ENCODE data around the gene UBXN11. TPM values are rescaled to one million over a fixed set of nuclear protein-coding genes. Genes with fewer than 3 reads are reported as not detected.

The UBXN11 gene
- total RNA-seq, 2 donors from 2014 or later = 13.2 to 18.1 TPM

- 67% methylated on average over 4 of the region's 4 CpGs for WGBS
- no peaks in the 10 kb centered on the region for H3K9me3 ChIP-seq
- no peak overlapping the region for H3K4me3 ChIP-seq
- no peak for DNase-seq (ENCODE audit: low spot score)
- H3K4me1 ChIP-seq (replicated peaks) = peaks cover 5% of the 10 kb centered on the region
- intact Hi-C loops (cut with DNase I) = no loop called here
- no peak overlapping the region for H3K27ac ChIP-seq
- H3K27me3 ChIP-seq (replicated peaks; ENCODE audit: insufficient read depth) = no peaks in the 10 kb centered on the region
- TF ChIP-seq POLR2A (IDR thresholded peaks at IDR 0.05) (no peak), POLR2AphosphoS5 (IDR thresholded peaks at IDR 0.05) (no peak)
- H3K36me3 ChIP-seq = no peaks in the 10 kb centered on the region
These were observed 46.9 kb upstream of the UBXN11 start for GRCh38 chr1:26353210-26353859.

- Histone ChIP-seq H3K9me3 (no peaks in the 10 kb centered on the region), H3K27me3 (replicated peaks; ENCODE audit: insufficient read depth) (no peaks in the 10 kb centered on the region), H3K4me1 (replicated peaks) (peaks cover 5% of the 10 kb centered on the region), H3K36me3 (no peaks in the 10 kb centered on the region), H3K27ac (no peak overlapping the region), H3K4me3 (no peak overlapping the region)
- no peak for DNase-seq (ENCODE audit: low spot score)
- WGBS = 87% methylated on average over 5 of the region's 5 CpGs
- TF ChIP-seq, protein P1, sequence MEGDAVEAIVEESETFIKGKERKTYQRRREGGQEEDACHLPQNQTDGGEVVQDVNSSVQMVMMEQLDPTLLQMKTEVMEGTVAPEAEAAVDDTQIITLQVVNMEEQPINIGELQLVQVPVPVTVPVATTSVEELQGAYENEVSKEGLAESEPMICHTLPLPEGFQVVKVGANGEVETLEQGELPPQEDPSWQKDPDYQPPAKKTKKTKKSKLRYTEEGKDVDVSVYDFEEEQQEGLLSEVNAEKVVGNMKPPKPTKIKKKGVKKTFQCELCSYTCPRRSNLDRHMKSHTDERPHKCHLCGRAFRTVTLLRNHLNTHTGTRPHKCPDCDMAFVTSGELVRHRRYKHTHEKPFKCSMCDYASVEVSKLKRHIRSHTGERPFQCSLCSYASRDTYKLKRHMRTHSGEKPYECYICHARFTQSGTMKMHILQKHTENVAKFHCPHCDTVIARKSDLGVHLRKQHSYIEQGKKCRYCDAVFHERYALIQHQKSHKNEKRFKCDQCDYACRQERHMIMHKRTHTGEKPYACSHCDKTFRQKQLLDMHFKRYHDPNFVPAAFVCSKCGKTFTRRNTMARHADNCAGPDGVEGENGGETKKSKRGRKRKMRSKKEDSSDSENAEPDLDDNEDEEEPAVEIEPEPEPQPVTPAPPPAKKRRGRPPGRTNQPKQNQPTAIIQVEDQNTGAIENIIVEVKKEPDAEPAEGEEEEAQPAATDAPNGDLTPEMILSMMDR (IDR thresholded peaks at IDR 0.05) = no peak
- TF ChIP-seq POLR2A (IDR thresholded peaks at IDR 0.05) (no peak), POLR2AphosphoS5 (IDR thresholded peaks at IDR 0.05) (no peak)
- intact Hi-C loops (cut with DNase I) = no loop called here
These were observed 45.9 kb upstream of the UBXN11 start for GRCh38 chr1:26352338-26352679.

GRCh38 chr1:26351590-26352337 lies 45.3 kb upstream of the UBXN11 start:
- Histone ChIP-seq H3K36me3 (no peaks in the 10 kb centered on the region), H3K4me3 (no peak overlapping the region), H3K4me1 (replicated peaks) (peaks cover 5% of the 10 kb centered on the region), H3K27ac (no peak overlapping the region), H3K9me3 (no peaks in the 10 kb centered on the region), H3K27me3 (replicated peaks; ENCODE audit: insufficient read depth) (no peaks in the 10 kb centered on the region)
- DNase-seq (ENCODE audit: low spot score) = no peak
- intact Hi-C loops (cut with DNase I) = no loop called here
- WGBS = 86% methylated on average over 12 of the region's 12 CpGs
- TF ChIP-seq POLR2A (IDR thresholded peaks at IDR 0.05) (no peak), POLR2AphosphoS5 (IDR thresholded peaks at IDR 0.05) (no peak)
- TF ChIP-seq, protein P1 (IDR thresholded peaks at IDR 0.05) = no peak

DNA sequence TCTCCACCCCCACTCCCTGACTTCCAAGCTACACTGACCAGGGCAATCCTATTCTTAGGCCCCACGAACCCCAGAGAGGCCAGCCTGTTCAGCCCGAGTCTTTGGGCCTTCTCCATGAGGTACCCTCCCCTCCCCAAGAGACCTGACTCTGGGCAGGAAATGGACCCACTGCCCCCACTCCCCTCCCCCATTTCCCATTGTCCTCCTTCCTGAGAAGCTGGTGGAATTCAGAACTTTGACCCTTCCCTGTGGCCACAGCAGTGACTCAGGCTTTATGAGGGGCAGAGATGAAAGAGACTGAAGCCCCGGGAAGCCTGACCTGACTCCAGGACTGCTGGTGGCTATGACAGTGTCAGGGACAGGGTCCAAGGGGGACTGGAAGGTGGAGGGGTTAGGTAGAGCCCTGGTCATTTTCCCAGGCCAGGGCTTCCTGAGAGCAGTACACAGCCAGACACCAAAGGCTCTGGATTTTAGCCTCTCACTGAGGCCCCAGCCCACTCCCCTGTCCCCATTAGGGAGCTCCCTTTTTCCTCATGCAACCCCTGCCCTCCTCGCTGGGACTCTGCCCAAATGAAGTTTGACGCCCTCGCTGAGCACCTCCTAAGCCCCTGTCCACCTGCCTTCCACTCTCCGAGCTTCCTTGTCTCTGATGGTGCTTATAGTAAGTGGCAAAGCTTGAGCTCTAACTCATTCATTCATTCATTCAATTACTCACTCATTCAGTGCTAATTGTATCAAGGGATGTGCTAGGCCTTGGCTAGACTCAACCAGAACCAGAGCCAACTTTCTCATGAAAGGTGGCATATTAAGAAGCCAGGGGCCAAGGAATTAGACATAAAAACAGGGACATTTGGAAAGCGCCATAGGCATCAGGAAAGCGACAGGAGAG lies 44.5 kb upstream of the UBXN11 start:
- H3K4me3 ChIP-seq = no peak overlapping the region
- no peak for TF ChIP-seq POLR2AphosphoS5 (IDR thresholded peaks at IDR 0.05)
- TF ChIP-seq, protein P1 (IDR thresholded peaks at IDR 0.05) = no peak
- no peak for TF ChIP-seq POLR2A (IDR thresholded peaks at IDR 0.05)
- 79% methylated on average over 9 of the region's 9 CpGs for WGBS
- H3K36me3 ChIP-seq = no peaks in the 10 kb centered on the region
- DNase-seq (ENCODE audit: low spot score) = no peak
- peaks cover 5% of the 10 kb centered on the region for H3K4me1 ChIP-seq (replicated peaks)
- no peak overlapping the region for H3K27ac ChIP-seq
- intact Hi-C loops (cut with DNase I) = no loop called here
- no peaks in the 10 kb centered on the region for H3K27me3 ChIP-seq (replicated peaks; ENCODE audit: insufficient read depth)
- H3K9me3 ChIP-seq = no peaks in the 10 kb centered on the region

DNA sequence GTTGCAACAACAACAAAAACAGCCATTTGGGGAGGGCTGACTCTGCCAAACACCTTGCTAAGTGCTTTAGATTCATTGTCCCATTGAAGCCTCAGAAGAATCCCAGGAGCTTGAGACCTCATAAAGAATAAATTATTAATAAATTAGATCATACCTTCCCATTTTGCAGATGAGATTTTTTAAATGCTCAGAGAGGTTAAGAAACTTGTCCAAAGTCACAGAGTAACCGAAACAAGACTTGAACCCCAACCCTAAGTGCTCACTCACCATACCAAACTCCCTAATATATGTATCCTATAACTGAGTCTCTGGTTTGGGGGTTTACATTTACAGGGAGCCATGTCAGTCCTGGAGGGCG lies 43.9 kb upstream of the UBXN11 start:
- Histone ChIP-seq H3K4me1 (replicated peaks) (peaks cover 5% of the 10 kb centered on the region), H3K4me3 (no peak overlapping the region), H3K27ac (no peak overlapping the region), H3K36me3 (no peaks in the 10 kb centered on the region), H3K9me3 (no peaks in the 10 kb centered on the region), H3K27me3 (replicated peaks; ENCODE audit: insufficient read depth) (no peaks in the 10 kb centered on the region)
- intact Hi-C loops (cut with DNase I) = no loop called here
- TF ChIP-seq POLR2AphosphoS5 (IDR thresholded peaks at IDR 0.05) (no peak), POLR2A (IDR thresholded peaks at IDR 0.05) (no peak)
- TF ChIP-seq, protein P1 (IDR thresholded peaks at IDR 0.05) = no peak
- DNase-seq (ENCODE audit: low spot score) = no peak
- 82% methylated on average over 2 of the region's 2 CpGs for WGBS
